Omental fat pad (tissue), 4 donors: ENCODE data around the gene SLC13A4. TPM values are rescaled to one million over a fixed set of nuclear protein-coding genes. Genes with fewer than 3 reads are reported as not detected.

Experiments used
- ATAC-seq: fragments of 150-250 bp; one replicate; pipeline ENCODE4 v1.9.1; 2016; ENCODE audit warnings: mild to moderate bottlenecking, moderate library complexity; ENCODE audit not compliant: low FRiP score
- DNase-seq: peaks from one replicate; pipeline ENCODE4 v3.0.0-alpha.2; 2019; ENCODE audit warnings: low spot score
- total RNA-seq, 4 donors: library from RNA; depleted of rRNA; stranded (reverse); fragments of >200 nt; gene quantifications; one replicate each; pipeline ENCODE4 v1.1.0, GENCODE V29; 2016
- TF ChIP-seq, protein P1 (sequence below), 3 donors: fragments of 450-650 bp; IDR thresholded peaks; one replicate each; pipeline ENCODE4 v1.5.1; 2016 to 2017; ENCODE audit warnings: antibody characterized with exemption in 3 of 3, mild to moderate bottlenecking in 3 of 3, moderate library complexity in 2 of 3

Gene SLC13A4
- total RNA-seq, 4 donors from 2014 or later, result 0.09 to 1.4 (median 0.79) TPM; not detected in 1

DNA sequence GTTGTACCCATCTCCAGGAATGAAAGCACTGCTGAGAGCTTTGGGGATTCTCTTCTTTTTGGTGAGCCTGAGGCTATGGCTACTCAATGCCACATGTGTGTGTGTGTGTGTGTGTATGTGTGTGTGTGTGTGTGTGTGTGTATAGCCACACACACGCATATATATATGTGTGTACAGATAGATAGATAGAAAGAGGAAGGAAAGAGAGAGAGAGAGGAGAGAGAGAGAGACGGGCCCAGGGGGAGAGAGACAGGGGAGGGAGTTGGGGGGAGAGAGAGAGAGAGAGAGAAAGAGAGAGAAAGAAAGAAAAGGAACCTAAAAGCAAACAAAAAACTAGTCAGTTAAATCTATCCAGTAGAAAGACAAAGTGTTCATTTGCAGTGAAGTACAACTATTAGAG, 8.3 kb downstream of the SLC13A4 start:
- TF ChIP-seq, protein P1, sequence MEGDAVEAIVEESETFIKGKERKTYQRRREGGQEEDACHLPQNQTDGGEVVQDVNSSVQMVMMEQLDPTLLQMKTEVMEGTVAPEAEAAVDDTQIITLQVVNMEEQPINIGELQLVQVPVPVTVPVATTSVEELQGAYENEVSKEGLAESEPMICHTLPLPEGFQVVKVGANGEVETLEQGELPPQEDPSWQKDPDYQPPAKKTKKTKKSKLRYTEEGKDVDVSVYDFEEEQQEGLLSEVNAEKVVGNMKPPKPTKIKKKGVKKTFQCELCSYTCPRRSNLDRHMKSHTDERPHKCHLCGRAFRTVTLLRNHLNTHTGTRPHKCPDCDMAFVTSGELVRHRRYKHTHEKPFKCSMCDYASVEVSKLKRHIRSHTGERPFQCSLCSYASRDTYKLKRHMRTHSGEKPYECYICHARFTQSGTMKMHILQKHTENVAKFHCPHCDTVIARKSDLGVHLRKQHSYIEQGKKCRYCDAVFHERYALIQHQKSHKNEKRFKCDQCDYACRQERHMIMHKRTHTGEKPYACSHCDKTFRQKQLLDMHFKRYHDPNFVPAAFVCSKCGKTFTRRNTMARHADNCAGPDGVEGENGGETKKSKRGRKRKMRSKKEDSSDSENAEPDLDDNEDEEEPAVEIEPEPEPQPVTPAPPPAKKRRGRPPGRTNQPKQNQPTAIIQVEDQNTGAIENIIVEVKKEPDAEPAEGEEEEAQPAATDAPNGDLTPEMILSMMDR (IDR thresholded peaks at IDR 0.05), result no peak
- no peak for ATAC-seq
- no peak for DNase-seq

DNA sequence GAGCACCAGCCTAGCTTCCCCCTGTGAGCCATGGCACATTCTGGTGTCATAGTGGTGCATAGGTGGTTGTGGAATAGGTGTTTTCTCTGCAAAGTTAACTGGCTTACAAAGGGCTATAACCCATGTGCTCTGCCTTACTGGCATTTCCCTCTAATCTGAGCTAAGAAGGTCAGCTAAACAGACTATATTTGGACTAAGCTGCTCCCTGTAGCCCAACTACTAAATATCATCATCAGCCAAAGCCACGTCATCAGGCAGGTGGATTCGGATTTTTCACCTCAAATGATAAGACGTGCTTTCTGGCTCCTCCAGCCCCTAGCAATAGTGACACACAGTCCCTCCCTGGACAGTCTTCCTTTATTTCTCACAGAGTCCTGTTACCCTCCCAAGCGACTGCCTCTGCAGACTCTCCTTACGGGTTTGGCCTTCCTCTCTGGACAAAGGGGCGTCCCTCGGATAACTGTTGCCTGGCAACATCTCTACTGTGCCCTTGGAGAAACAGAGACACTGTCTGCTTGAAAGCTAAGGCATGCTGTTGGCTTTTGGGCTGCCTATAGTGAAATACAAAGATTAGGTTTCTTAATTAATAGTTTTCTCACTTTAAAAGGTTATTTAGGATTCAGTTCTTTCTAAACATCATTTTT, 9.1 kb downstream of the SLC13A4 start:
- DNase-seq (no peak), ATAC-seq (no peak)
- TF ChIP-seq, protein P1 (IDR thresholded peaks at IDR 0.05), result no peak

- DNase-seq (no peak), ATAC-seq (no peak)
- TF ChIP-seq, protein P1 (IDR thresholded peaks at IDR 0.05), result no peak
These were observed 9.8 kb downstream of the SLC13A4 start for GRCh38 chr7:135718219-135718618.

GRCh38 chr7:135717693-135718092, 10.3 kb downstream of the SLC13A4 start:
- ATAC-seq, result no peak
- DNase-seq, result no peak
- TF ChIP-seq, protein P1 (IDR thresholded peaks at IDR 0.05), result no peak

GRCh38 chr7:135716677-135717238, 11.2 kb downstream of the SLC13A4 start:
- ATAC-seq, result peak; percentile 76
- no peak for DNase-seq
- TF ChIP-seq, protein P1 (IDR thresholded peaks at IDR 0.05), result no peak

DNA sequence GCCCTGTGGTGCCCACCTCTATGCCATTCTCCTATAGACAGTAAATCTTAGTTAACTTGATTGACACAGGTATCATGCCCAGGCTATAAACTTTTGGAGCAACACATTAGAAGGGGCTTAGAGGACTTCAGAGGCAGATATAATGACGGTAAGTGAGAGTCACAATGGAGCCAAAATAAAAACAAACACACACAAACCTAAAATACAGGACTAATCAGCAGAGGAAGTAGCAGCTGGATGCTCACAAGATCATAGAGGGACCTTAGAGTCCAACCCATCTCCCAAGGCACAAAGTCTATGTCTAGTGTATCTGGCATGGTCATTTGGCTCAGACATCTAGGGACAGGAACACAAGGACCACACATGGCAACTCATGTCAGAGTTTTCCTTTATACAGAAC, 12.3 kb downstream of the SLC13A4 start:
- no peak for ATAC-seq
- TF ChIP-seq, protein P1 (IDR thresholded peaks at IDR 0.05), result no peak
- DNase-seq, result no peak

- TF ChIP-seq, protein P1 (IDR thresholded peaks at IDR 0.05), result no peak
- DNase-seq (no peak), ATAC-seq (no peak)
These were observed 12.9 kb downstream of the SLC13A4 start for GRCh38 chr7:135715055-135715522.
